GM23338 (cell line): ENCODE results near the gene GNG12. TPM values are rescaled to one million over a fixed set of nuclear protein-coding genes. Genes with fewer than 3 reads are reported as not detected.

Source experiments
- ATAC-seq: fragments of 200-7000 bp; cut with Tn5 transposase; 3 replicates; pipeline ENCODE4 v1.9.1; 2020
- DNase-seq: peaks from one replicate; pipeline ENCODE4 v3.0.0-alpha.2; 2015; ENCODE audit warnings: low spot score
- H2AFZ ChIP-seq: fragments of 200-600 bp; sonication (generic); 2 replicates; pipeline ENCODE4 v1.8.0; 2016; ENCODE audit warnings: antibody characterized with exemption, mild to moderate bottlenecking, moderate library complexity
- H3F3A ChIP-seq: fragments of 200-600 bp; sonication (generic); replicated peaks from 2 replicates; pipeline ENCODE4 v1.8.0; 2017; ENCODE audit warnings: antibody characterized with exemption, mixed run types, low read depth
- H3K27ac ChIP-seq: fragments of 200-600 bp; sonication (generic); 2 replicates; pipeline ENCODE4 v1.6.1; 2016; ENCODE audit warnings: low read depth
- H3K27me3 ChIP-seq: fragments of 200-600 bp; sonication (generic); 2 replicates; pipeline ENCODE4 v1.8.0; 2016; ENCODE audit warnings: mild to moderate bottlenecking, mixed run types, moderate library complexity; ENCODE audit not compliant: insufficient read depth
- H3K36me3 ChIP-seq: fragments of 200-600 bp; sonication (generic); 2 replicates; pipeline ENCODE4 v1.8.0; 2016; ENCODE audit warnings: mild to moderate bottlenecking; ENCODE audit not compliant: insufficient read depth
- H3K4me1 ChIP-seq: fragments of 200-600 bp; sonication (generic); 2 replicates; pipeline ENCODE4 v1.8.0; 2016; ENCODE audit warnings: mild to moderate bottlenecking, moderate library complexity; ENCODE audit not compliant: insufficient read depth
- H3K4me2 ChIP-seq: fragments of 200-600 bp; sonication (generic); 2 replicates; pipeline ENCODE4 v1.7.1; 2017; ENCODE audit warnings: mixed run types
- H3K4me3 ChIP-seq: fragments of 200-600 bp; sonication (generic); 2 replicates; pipeline ENCODE4 v1.6.1; 2016; ENCODE audit warnings: mixed run types
- H3K79me2 ChIP-seq: fragments of 200-600 bp; sonication (generic); replicated peaks from 2 replicates; pipeline ENCODE4 v1.8.0; 2017; ENCODE audit warnings: mild to moderate bottlenecking; ENCODE audit not compliant: insufficient read depth
- H3K9me2 ChIP-seq: fragments of 200-600 bp; sonication (generic); 2 replicates; pipeline ENCODE4 v1.8.0; 2017; ENCODE audit not compliant: insufficient read depth
- H4K20me1 ChIP-seq: fragments of 200-600 bp; sonication (generic); replicated peaks from 2 replicates; pipeline ENCODE4 v1.8.0; 2017; ENCODE audit warnings: mild to moderate bottlenecking; ENCODE audit not compliant: insufficient read depth
- H3K27ac Mint-ChIP-seq: 2 replicates; pipeline ENCODE4 v1.8.0; 2020; ENCODE audit warnings: inconsistent platforms, mild to moderate bottlenecking, moderate library complexity, mixed read lengths
- H3K27me3 Mint-ChIP-seq: 3 replicates; pipeline ENCODE4 v1.8.0; 2022; ENCODE audit warnings: low read depth, mild to moderate bottlenecking, moderate library complexity, mixed read lengths, inconsistent platforms; ENCODE audit not compliant: insufficient read depth, poor library complexity
- H3K36me3 Mint-ChIP-seq: 3 replicates; pipeline ENCODE4 v1.8.0; 2021; ENCODE audit warnings: low read depth, mild to moderate bottlenecking, inconsistent platforms, moderate library complexity, mixed read lengths
- H3K4me1 Mint-ChIP-seq: 3 replicates; pipeline ENCODE4 v1.8.0; 2020; ENCODE audit warnings: mild to moderate bottlenecking, inconsistent platforms, mixed read lengths
- H3K4me3 Mint-ChIP-seq: 3 replicates; pipeline ENCODE4 v1.8.0; 2021; ENCODE audit warnings: moderate library complexity, mild to moderate bottlenecking, inconsistent platforms, mixed read lengths
- H3K9me3 Mint-ChIP-seq: 3 replicates; pipeline ENCODE4 v1.8.0; 2020; ENCODE audit warnings: moderate library complexity, mild to moderate bottlenecking, inconsistent platforms, mixed read lengths
- CREB1 ChIP-seq: fragments of 250-450 bp; sonication (Bioruptor Pico); IDR thresholded peaks from 2 replicates; pipeline ENCODE4 v1.5.0; 2020; ENCODE audit warnings: low read depth, mild to moderate bottlenecking, moderate library complexity
- ETS1 ChIP-seq: IDR thresholded peaks from 2 replicates; pipeline ENCODE4 v1.6.1; 2016; ENCODE audit warnings: antibody characterized with exemption
- POLR2AphosphoS5 ChIP-seq: IDR thresholded peaks from 2 replicates; pipeline ENCODE4 v1.6.1; 2016; ENCODE audit warnings: antibody characterized with exemption, low read depth
- STAT1 ChIP-seq: IDR thresholded peaks from one replicate; pipeline ENCODE4 v1.6.1; 2016; ENCODE audit warnings: antibody characterized with exemption; ENCODE audit not compliant: unreplicated experiment
- polyA plus RNA-seq: library from polyadenylated mRNA; unstranded; fragments of >200 nt; fragmentation: Nextera tagmentation; extraction: Ambion mirVana; gene quantifications from 2 replicates; pipeline ENCODE4 v1.2.1, GENCODE V29; 2016
- total RNA-seq: library from RNA; depleted of rRNA; stranded (reverse); fragments of >200 nt; shearing (Covaris generic); gene quantifications from 2 replicates; pipeline ENCODE4 v1.2.3, GENCODE V29; 2014
- TF ChIP-seq, protein P1 (sequence below): fragments of 250-450 bp; sonication (Bioruptor Pico); IDR thresholded peaks from 2 replicates; pipeline ENCODE4 v1.5.0; 2020; ENCODE audit warnings: mild to moderate bottlenecking, moderate library complexity
- TF ChIP-seq, protein P2 (sequence below): IDR thresholded peaks from one replicate; pipeline ENCODE4 v1.6.1; 2018; ENCODE audit warnings: antibody characterized with exemption; ENCODE audit not compliant: unreplicated experiment

GNG12 gene
- total and polyA plus RNA-seq, 2 experiments from 2014 or later, result 13.4 to 33.0 TPM

GRCh38 chr1:67803380-67804279 is 29.6 kb downstream of the GNG12 start:
- H3K36me3 Mint-ChIP-seq, result no peaks in the 10 kb centered on the region
- H3K27me3 ChIP-seq, result no peaks in the 10 kb centered on the region
- ATAC-seq, result peak; percentile 46; the same call in 2 of the 3 replicates
- H3K4me3 ChIP-seq, result no peak overlapping the region
- no peaks in the 10 kb centered on the region for H3K36me3 ChIP-seq
- peaks cover 10% of the 10 kb centered on the region; the same call in 1 of the 2 replicates for H4K20me1 ChIP-seq
- DNase-seq, result no peak
- H3K79me2 ChIP-seq, result peaks cover 19% of the 10 kb centered on the region
- H3K27me3 Mint-ChIP-seq, result no peaks in the 10 kb centered on the region
- TF ChIP-seq, protein P1, sequence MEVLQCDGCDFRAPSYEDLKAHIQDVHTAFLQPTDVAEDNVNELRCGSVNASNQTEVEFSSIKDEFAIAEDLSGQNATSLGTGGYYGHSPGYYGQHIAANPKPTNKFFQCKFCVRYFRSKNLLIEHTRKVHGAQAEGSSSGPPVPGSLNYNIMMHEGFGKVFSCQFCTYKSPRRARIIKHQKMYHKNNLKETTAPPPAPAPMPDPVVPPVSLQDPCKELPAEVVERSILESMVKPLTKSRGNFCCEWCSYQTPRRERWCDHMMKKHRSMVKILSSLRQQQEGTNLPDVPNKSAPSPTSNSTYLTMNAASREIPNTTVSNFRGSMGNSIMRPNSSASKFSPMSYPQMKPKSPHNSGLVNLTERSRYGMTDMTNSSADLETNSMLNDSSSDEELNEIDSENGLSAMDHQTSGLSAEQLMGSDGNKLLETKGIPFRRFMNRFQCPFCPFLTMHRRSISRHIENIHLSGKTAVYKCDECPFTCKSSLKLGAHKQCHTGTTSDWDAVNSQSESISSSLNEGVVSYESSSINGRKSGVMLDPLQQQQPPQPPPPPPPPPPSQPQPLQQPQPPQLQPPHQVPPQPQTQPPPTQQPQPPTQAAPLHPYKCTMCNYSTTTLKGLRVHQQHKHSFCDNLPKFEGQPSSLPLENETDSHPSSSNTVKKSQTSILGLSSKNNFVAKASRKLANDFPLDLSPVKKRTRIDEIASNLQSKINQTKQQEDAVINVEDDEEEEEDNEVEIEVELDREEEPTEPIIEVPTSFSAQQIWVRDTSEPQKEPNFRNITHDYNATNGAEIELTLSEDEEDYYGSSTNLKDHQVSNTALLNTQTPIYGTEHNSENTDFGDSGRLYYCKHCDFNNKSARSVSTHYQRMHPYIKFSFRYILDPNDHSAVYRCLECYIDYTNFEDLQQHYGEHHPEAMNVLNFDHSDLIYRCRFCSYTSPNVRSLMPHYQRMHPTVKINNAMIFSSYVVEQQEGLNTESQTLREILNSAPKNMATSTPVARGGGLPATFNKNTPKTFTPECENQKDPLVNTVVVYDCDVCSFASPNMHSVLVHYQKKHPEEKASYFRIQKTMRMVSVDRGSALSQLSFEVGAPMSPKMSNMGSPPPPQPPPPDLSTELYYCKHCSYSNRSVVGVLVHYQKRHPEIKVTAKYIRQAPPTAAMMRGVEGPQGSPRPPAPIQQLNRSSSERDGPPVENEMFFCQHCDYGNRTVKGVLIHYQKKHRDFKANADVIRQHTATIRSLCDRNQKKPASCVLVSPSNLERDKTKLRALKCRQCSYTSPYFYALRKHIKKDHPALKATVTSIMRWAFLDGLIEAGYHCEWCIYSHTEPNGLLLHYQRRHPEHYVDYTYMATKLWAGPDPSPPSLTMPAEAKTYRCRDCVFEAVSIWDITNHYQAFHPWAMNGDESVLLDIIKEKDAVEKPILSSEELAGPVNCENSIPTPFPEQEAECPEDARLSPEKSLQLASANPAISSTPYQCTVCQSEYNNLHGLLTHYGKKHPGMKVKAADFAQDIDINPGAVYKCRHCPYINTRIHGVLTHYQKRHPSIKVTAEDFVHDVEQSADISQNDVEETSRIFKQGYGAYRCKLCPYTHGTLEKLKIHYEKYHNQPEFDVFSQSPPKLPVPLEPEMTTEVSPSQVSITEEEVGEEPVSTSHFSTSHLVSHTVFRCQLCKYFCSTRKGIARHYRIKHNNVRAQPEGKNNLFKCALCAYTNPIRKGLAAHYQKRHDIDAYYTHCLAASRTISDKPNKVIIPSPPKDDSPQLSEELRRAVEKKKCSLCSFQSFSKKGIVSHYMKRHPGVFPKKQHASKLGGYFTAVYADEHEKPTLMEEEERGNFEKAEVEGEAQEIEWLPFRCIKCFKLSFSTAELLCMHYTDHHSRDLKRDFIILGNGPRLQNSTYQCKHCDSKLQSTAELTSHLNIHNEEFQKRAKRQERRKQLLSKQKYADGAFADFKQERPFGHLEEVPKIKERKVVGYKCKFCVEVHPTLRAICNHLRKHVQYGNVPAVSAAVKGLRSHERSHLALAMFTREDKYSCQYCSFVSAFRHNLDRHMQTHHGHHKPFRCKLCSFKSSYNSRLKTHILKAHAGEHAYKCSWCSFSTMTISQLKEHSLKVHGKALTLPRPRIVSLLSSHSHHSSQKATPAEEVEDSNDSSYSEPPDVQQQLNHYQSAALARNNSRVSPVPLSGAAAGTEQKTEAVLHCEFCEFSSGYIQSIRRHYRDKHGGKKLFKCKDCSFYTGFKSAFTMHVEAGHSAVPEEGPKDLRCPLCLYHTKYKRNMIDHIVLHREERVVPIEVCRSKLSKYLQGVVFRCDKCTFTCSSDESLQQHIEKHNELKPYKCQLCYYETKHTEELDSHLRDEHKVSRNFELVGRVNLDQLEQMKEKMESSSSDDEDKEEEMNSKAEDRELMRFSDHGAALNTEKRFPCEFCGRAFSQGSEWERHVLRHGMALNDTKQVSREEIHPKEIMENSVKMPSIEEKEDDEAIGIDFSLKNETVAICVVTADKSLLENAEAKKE, result no peak
- TF ChIP-seq POLR2AphosphoS5 (no peak), ETS1 (no peak), CREB1 (no peak), STAT1 (no peak)
- TF ChIP-seq, protein P2, sequence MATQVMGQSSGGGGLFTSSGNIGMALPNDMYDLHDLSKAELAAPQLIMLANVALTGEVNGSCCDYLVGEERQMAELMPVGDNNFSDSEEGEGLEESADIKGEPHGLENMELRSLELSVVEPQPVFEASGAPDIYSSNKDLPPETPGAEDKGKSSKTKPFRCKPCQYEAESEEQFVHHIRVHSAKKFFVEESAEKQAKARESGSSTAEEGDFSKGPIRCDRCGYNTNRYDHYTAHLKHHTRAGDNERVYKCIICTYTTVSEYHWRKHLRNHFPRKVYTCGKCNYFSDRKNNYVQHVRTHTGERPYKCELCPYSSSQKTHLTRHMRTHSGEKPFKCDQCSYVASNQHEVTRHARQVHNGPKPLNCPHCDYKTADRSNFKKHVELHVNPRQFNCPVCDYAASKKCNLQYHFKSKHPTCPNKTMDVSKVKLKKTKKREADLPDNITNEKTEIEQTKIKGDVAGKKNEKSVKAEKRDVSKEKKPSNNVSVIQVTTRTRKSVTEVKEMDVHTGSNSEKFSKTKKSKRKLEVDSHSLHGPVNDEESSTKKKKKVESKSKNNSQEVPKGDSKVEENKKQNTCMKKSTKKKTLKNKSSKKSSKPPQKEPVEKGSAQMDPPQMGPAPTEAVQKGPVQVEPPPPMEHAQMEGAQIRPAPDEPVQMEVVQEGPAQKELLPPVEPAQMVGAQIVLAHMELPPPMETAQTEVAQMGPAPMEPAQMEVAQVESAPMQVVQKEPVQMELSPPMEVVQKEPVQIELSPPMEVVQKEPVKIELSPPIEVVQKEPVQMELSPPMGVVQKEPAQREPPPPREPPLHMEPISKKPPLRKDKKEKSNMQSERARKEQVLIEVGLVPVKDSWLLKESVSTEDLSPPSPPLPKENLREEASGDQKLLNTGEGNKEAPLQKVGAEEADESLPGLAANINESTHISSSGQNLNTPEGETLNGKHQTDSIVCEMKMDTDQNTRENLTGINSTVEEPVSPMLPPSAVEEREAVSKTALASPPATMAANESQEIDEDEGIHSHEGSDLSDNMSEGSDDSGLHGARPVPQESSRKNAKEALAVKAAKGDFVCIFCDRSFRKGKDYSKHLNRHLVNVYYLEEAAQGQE, result no peak
- no peaks in the 10 kb centered on the region for H3F3A ChIP-seq
- no peak overlapping the region for H3K27ac ChIP-seq
- H3K4me1 Mint-ChIP-seq, result peaks cover 17% of the 10 kb centered on the region
- no peak overlapping the region for H2AFZ ChIP-seq
- no peak overlapping the region; the same call in 1 of the 2 replicates for H3K27ac Mint-ChIP-seq
- peak overlapping the region; percentile 27; the same call in 1 of the 2 replicates for H3K4me2 ChIP-seq
- H3K9me3 Mint-ChIP-seq, result no peaks in the 10 kb centered on the region
- H3K4me1 ChIP-seq, result peaks cover 19% of the 10 kb centered on the region
- H3K4me3 Mint-ChIP-seq, result no peak overlapping the region
- peaks cover 4% of the 10 kb centered on the region; the same call in 1 of the 2 replicates for H3K9me2 ChIP-seq
